Measurements from ENCODE around the gene AGO3.

DNA sequence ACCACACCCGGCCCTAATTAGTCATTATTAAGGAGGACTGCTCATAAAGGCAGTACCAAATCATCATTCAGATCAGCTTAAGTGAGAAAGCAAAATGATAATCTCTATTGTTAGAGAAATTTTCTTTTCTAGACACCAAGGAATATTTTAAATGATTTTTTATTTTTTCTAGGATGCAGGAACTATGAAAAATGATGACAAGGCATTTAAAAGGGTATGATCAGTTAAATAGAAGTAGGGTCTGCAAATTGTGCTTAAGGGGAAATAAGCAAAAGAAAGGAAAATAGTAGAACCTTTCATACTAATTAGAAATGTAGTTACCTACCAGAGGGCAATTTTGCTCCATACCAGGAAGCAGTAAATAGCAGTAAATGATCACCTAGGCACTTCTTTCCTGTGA lies 131.4 kb downstream of the AGO3 start:
- no peak for TF ChIP-seq CTCF (IDR thresholded peaks at IDR 0.05)
- TF ChIP-seq POLR2A (IDR thresholded peaks at IDR 0.05; ENCODE audit: low read length) = no peak
- TF ChIP-seq, protein P1, sequence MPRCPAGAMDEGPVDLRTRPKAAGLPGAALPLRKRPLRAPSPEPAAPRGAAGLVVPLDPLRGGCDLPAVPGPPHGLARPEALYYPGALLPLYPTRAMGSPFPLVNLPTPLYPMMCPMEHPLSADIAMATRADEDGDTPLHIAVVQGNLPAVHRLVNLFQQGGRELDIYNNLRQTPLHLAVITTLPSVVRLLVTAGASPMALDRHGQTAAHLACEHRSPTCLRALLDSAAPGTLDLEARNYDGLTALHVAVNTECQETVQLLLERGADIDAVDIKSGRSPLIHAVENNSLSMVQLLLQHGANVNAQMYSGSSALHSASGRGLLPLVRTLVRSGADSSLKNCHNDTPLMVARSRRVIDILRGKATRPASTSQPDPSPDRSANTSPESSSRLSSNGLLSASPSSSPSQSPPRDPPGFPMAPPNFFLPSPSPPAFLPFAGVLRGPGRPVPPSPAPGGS (IDR thresholded peaks at IDR 0.05) = no peak
- TF ChIP-seq SREBF2 (IDR thresholded peaks at IDR 0.05) = no peak
- no peak for TF ChIP-seq EP300 (IDR thresholded peaks at IDR 0.05)
- no peak for TF ChIP-seq MYC (IDR thresholded peaks at IDR 0.05; ENCODE audit: borderline replicate concordance, low read length)
